Body of pancreas (tissue), 4 donors: ENCODE results near the gene ATRIP. TPM values are rescaled to one million over a fixed set of nuclear protein-coding genes. Genes with fewer than 3 reads are reported as not detected.
A peak's percentile ranks its signal among the peaks of the same experiment; 100 is the strongest.

Experiments
- ATAC-seq: fragments of 150-250 bp; one replicate; pipeline ENCODE4 v1.9.1; 2016
- DNase-seq, 4 donors: peaks; one replicate each; pipeline ENCODE4 v3.0.0-alpha.2; 2019
- H3K27ac ChIP-seq, 4 donors: fragments of 200-600 bp; sonication (generic); 1 replicate in 3 of 4; 2 replicates in 1 of 4; pipeline versions ENCODE4 v1.5.1 to v1.6.1; 2016 to 2019; ENCODE audit warnings: mild to moderate bottlenecking in 1 of 4, mixed read lengths in 1 of 4, moderate library complexity in 1 of 4
- H3K27me3 ChIP-seq, 2 donors: fragments of 200-600 bp; sonication (generic); one replicate each; pipeline ENCODE4 v1.6.0; 2016; ENCODE audit warnings: mild to moderate bottlenecking in 1 of 2
- H3K36me3 ChIP-seq, 2 donors: fragments of 200-600 bp; sonication (generic); replicated peaks in 1 of 2; 2 replicates each; pipeline ENCODE4 v1.5.1; 2016; ENCODE audit warnings: low read depth in 2 of 2; ENCODE audit not compliant: insufficient read depth in 1 of 2
- H3K4me1 ChIP-seq: fragments of 200-600 bp; sonication (generic); one replicate; pipeline ENCODE4 v1.6.0; 2016
- H3K4me3 ChIP-seq, 2 donors: fragments of 200-600 bp; sonication (generic); 1 replicate in 1 of 2; 2 replicates in 1 of 2; pipeline ENCODE4 v1.5.1; 2016 to 2019
- H3K9me3 ChIP-seq, 3 donors: fragments of 200-600 bp; sonication (generic); 1 replicate in 2 of 3; 2 replicates in 1 of 3; pipeline ENCODE4 v1.5.1; 2016
- CTCF ChIP-seq, 7 experiments: fragments of 450-650 bp in 4 of 7; fragments of 200-600 bp in 3 of 7; sonication (generic) in 3 of 7; IDR thresholded peaks; one replicate each; pipeline ENCODE4 v1.5.1; 2016 to 2019; ENCODE audit warnings: antibody characterized with exemption in 7 of 7
- POLR2A ChIP-seq, 3 donors: fragments of 450-650 bp; IDR thresholded peaks; one replicate each; pipeline ENCODE4 v1.6.1; 2016; ENCODE audit warnings: antibody characterized with exemption in 3 of 3, mild to moderate bottlenecking in 2 of 3
- WGBS, 2 donors: methylation state at CpG; one replicate each; pipeline ENCODE4 v1.1.5; 2017; 5-methylcytosine and 5-hydroxymethylcytosine counted together
- intact Hi-C: fragments of 100-400 bp; cut with DNase I; formaldehyde crosslinking; loops from one replicate; pipeline ENCODE4 v1.15.1; 2023
- total RNA-seq, 2 donors: library from RNA; depleted of rRNA; stranded (reverse); fragments of >200 nt; gene quantifications; one replicate each; pipeline ENCODE4 v1.1.0, GENCODE V29; 2016

Gene ATRIP
- total RNA-seq, 2 donors from 2014 or later = 2.6 to 4.3 TPM

GRCh38 chr3:48419597-48419996 is 26.9 kb upstream of the ATRIP start:
- ATAC-seq (no peak), DNase-seq (no peak)
- peaks cover 4 to 19% of the 10 kb centered on the region in 2 donors for H3K36me3 ChIP-seq
- no peak for TF ChIP-seq CTCF (IDR thresholded peaks at IDR 0.05)
- no peak for TF ChIP-seq POLR2A (IDR thresholded peaks at IDR 0.05)
- WGBS, 2 donors = 88 to 90% methylated on average over 7 to 16 of the region's 17 CpGs
- no peaks in the 10 kb centered on the region for H3K9me3 ChIP-seq
- H3K27ac ChIP-seq = no peak overlapping the region
- H3K27me3 ChIP-seq = no peaks in the 10 kb centered on the region
- H3K4me3 ChIP-seq = no peak overlapping the region
- intact Hi-C loops = no loop called here
- H3K4me1 ChIP-seq = peaks cover 22% of the 10 kb centered on the region

- TF ChIP-seq POLR2A (IDR thresholded peaks at IDR 0.05) (no peak), CTCF (IDR thresholded peaks at IDR 0.05) (no peak)
- H3K4me1 ChIP-seq = peaks cover 31% of the 10 kb centered on the region
- no peak for DNase-seq
- no peaks in the 10 kb centered on the region for H3K9me3 ChIP-seq
- intact Hi-C loops = no loop called here
- H3K27me3 ChIP-seq = no peaks in the 10 kb centered on the region
- peaks cover 4 to 13% of the 10 kb centered on the region in 2 donors for H3K36me3 ChIP-seq
- no peak overlapping the region for H3K27ac ChIP-seq
- 91 to 92% methylated on average over 13 to 14 of the region's 14 CpGs for WGBS, 2 donors
- H3K4me3 ChIP-seq = no peak overlapping the region
- ATAC-seq = no peak
Observed at GRCh38 chr3:48420561-48420960, 26.0 kb upstream of the ATRIP start.

- ATAC-seq (no peak), DNase-seq (no peak)
- intact Hi-C loops = no loop called here
- no peaks in the 10 kb centered on the region for H3K27me3 ChIP-seq
- H3K27ac ChIP-seq = peak overlapping the region in 1 of 4 donors; percentile 11
- peaks cover 48% of the 10 kb centered on the region for H3K4me1 ChIP-seq
- peaks cover 4 to 5% of the 10 kb centered on the region in 2 donors for H3K36me3 ChIP-seq
- WGBS, 2 donors = 70% methylated on average over 3 of the region's 3 CpGs; no CpG with 5 or more reads in 1 of the 2 donors
- H3K9me3 ChIP-seq = no peaks in the 10 kb centered on the region
- H3K4me3 ChIP-seq = no peak overlapping the region
- TF ChIP-seq CTCF (IDR thresholded peaks at IDR 0.05) (no peak), POLR2A (IDR thresholded peaks at IDR 0.05) (no peak)
Observed at GRCh38 chr3:48422272-48422671, 24.3 kb upstream of the ATRIP start.

GRCh38 chr3:48422681-48423080 is 23.9 kb upstream of the ATRIP start:
- H3K27me3 ChIP-seq = no peaks in the 10 kb centered on the region
- no peak for TF ChIP-seq POLR2A (IDR thresholded peaks at IDR 0.05)
- no peak for TF ChIP-seq CTCF (IDR thresholded peaks at IDR 0.05)
- 83 to 92% methylated on average over 4 to 8 of the region's 8 CpGs for WGBS, 2 donors
- peaks cover 2 to 4% of the 10 kb centered on the region in 2 donors for H3K36me3 ChIP-seq
- H3K4me3 ChIP-seq = no peak overlapping the region
- ATAC-seq = no peak
- intact Hi-C loops = no loop called here
- no peaks in the 10 kb centered on the region for H3K9me3 ChIP-seq
- peaks cover 53% of the 10 kb centered on the region for H3K4me1 ChIP-seq
- DNase-seq = no peak
- H3K27ac ChIP-seq = peak overlapping the region in 1 of 4 donors; percentile 8

- Histone ChIP-seq H3K4me1 (peaks cover 59% of the 10 kb centered on the region), H3K4me3 (no peak overlapping the region), H3K36me3 (peaks cover 0 to 4% of the 10 kb centered on the region in 2 donors), H3K27ac (no peak overlapping the region), H3K27me3 (no peaks in the 10 kb centered on the region), H3K9me3 (no peaks in the 10 kb centered on the region)
- no peak for DNase-seq
- intact Hi-C loops = no loop called here
- TF ChIP-seq CTCF (IDR thresholded peaks at IDR 0.05) (no peak), POLR2A (IDR thresholded peaks at IDR 0.05) (no peak)
- 80 to 93% methylated on average over 6 to 25 of the region's 25 CpGs for WGBS, 2 donors
- ATAC-seq = no peak
Observed at GRCh38 chr3:48423241-48423882, 23.2 kb upstream of the ATRIP start.
